Sigmoid colon (tissue), 7 donors: ENCODE data around the gene CSTPP1. TPM values are rescaled to one million over a fixed set of nuclear protein-coding genes. Genes with fewer than 3 reads are reported as not detected.

ENCODE experiments used
- DNase-seq: peaks from one replicate; pipeline ENCODE4 v3.0.0-alpha.2; 2019
- H3K27ac ChIP-seq, 4 donors: fragments of 200-600 bp; sonication (generic); one replicate each; pipeline ENCODE4 v1.5.1; 2016 to 2019; ENCODE audit warnings: mild to moderate bottlenecking in 1 of 4
- H3K27me3 ChIP-seq, 3 donors: fragments of 200-600 bp; sonication (generic); one replicate each; pipeline ENCODE4 v1.5.1; 2019; ENCODE audit warnings: mild to moderate bottlenecking in 1 of 3
- H3K36me3 ChIP-seq, 4 donors: fragments of 200-600 bp; sonication (generic); one replicate each; pipeline ENCODE4 v1.5.1; 2016 to 2019
- H3K4me1 ChIP-seq, 4 donors: fragments of 200-600 bp; sonication (generic); one replicate each; pipeline ENCODE4 v1.5.1; 2017 to 2019
- H3K4me3 ChIP-seq, 4 donors: fragments of 200-600 bp; sonication (generic); one replicate each; pipeline ENCODE4 v1.5.1; 2017 to 2019; ENCODE audit warnings: mild to moderate bottlenecking in 2 of 4, moderate library complexity in 1 of 4
- H3K9me3 ChIP-seq, 4 donors: fragments of 200-600 bp in 3 of 4; sonication (generic) in 3 of 4; one replicate each; pipeline versions ENCODE4 v1.5.1 to v1.6.1; 2013 to 2019
- CTCF ChIP-seq, 4 experiments: fragments of 450-650 bp in 3 of 4; fragments of 200-600 bp in 1 of 4; IDR thresholded peaks; one replicate each; pipeline ENCODE4 v1.5.1; 2016 to 2019; ENCODE audit warnings: antibody characterized with exemption in 4 of 4, mild to moderate bottlenecking in 3 of 4, moderate library complexity in 2 of 4
- EP300 ChIP-seq, 4 donors: sonication (generic); formaldehyde crosslinking; IDR thresholded peaks; one replicate each; pipeline ENCODE4 v1.6.1; 2017; ENCODE audit warnings: antibody characterized with exemption in 4 of 4
- POLR2A ChIP-seq, 2 donors: fragments of 450-650 bp; IDR thresholded peaks; one replicate each; pipeline ENCODE4 v1.6.1; 2016; ENCODE audit warnings: antibody characterized with exemption in 2 of 2, mild to moderate bottlenecking in 2 of 2, moderate library complexity in 2 of 2
- POLR2AphosphoS5 ChIP-seq, 4 donors: sonication (generic); formaldehyde crosslinking; IDR thresholded peaks; one replicate each; pipeline ENCODE4 v1.6.1; 2017; ENCODE audit warnings: antibody characterized with exemption in 4 of 4
- WGBS, 2 donors: extraction: QIAGEN DNeasy Blood & Tissue Kit; methylation state at CpG; one replicate each; pipeline ENCODE4 v1.1.7; 2013; 5-methylcytosine and 5-hydroxymethylcytosine counted together
- intact Hi-C: fragments of 100-400 bp; cut with DNase I; formaldehyde crosslinking; loops from one replicate; pipeline ENCODE4 v1.15.1; 2023
- polyA plus RNA-seq, 3 donors: library from polyadenylated mRNA; stranded (reverse); fragments of 200-250 nt; gene quantifications; one replicate each; pipeline ENCODE4 v1.2.3, GENCODE V29; 2013
- total RNA-seq, 4 donors: library from RNA; depleted of rRNA; stranded (reverse); fragments of >200 nt; gene quantifications; one replicate each; pipeline ENCODE4 v1.1.0, GENCODE V29; 2016
- donor health status: healthy with polysubstance abuse.
- donor health status: Bipolar disorder and iron deficiency.
- donor health status: healthy.

CSTPP1 gene
- total and polyA plus RNA-seq, 7 donors: 12.9 to 29.4 (median 22.8) TPM

- Histone ChIP-seq H3K9me3 (no peaks in the 10 kb centered on the region), H3K27ac (no peak overlapping the region), H3K36me3 (no peaks in the 10 kb centered on the region), H3K27me3 (no peaks in the 10 kb centered on the region), H3K4me1 (peaks cover 0 to 9% (median 1%) of the 10 kb centered on the region in 4 donors), H3K4me3 (no peak overlapping the region)
- 53 to 55% methylated on average over 2 of the region's 2 CpGs for WGBS, 2 donors
- DNase-seq: no peak
- TF ChIP-seq POLR2AphosphoS5 (IDR thresholded peaks at IDR 0.05) (no peak), POLR2A (IDR thresholded peaks at IDR 0.05) (no peak), EP300 (IDR thresholded peaks at IDR 0.05) (no peak), CTCF (IDR thresholded peaks at IDR 0.05) (no peak)
- intact Hi-C loops: no loop called here
Observed at GRCh38 chr11:47060807-47061206, 124.2 kb downstream of the CSTPP1 start.

- TF ChIP-seq CTCF (IDR thresholded peaks at IDR 0.05): no peak
- no peak for TF ChIP-seq POLR2AphosphoS5 (IDR thresholded peaks at IDR 0.05)
- TF ChIP-seq EP300 (IDR thresholded peaks at IDR 0.05): no peak
- TF ChIP-seq POLR2A (IDR thresholded peaks at IDR 0.05): no peak
- DNase-seq: no peak
- Histone ChIP-seq H3K36me3 (no peaks in the 10 kb centered on the region), H3K9me3 (no peaks in the 10 kb centered on the region), H3K4me3 (no peak overlapping the region), H3K27me3 (no peaks in the 10 kb centered on the region), H3K4me1 (peaks cover 0 to 1% (median 0%) of the 10 kb centered on the region in 4 donors), H3K27ac (no peak overlapping the region)
- WGBS, 2 donors: 86 to 92% methylated on average over 3 of the region's 3 CpGs
- intact Hi-C loops: no loop called here
Observed at GRCh38 chr11:47061429-47062178, 125.0 kb downstream of the CSTPP1 start.

GRCh38 chr11:47062736-47063135 is 126.2 kb downstream of the CSTPP1 start:
- Histone ChIP-seq H3K9me3 (no peaks in the 10 kb centered on the region), H3K4me1 (no peaks in the 10 kb centered on the region), H3K36me3 (no peaks in the 10 kb centered on the region), H3K4me3 (no peak overlapping the region), H3K27ac (no peak overlapping the region), H3K27me3 (no peaks in the 10 kb centered on the region)
- no peak for DNase-seq
- TF ChIP-seq POLR2A (IDR thresholded peaks at IDR 0.05) (no peak), CTCF (IDR thresholded peaks at IDR 0.05) (no peak), EP300 (IDR thresholded peaks at IDR 0.05) (no peak), POLR2AphosphoS5 (IDR thresholded peaks at IDR 0.05) (no peak)
- WGBS, 2 donors: 96 to 97% methylated on average over 2 of the region's 2 CpGs
- intact Hi-C loops: no loop called here

GRCh38 chr11:47067401-47067800 is 130.8 kb downstream of the CSTPP1 start:
- Histone ChIP-seq H3K4me1 (peaks cover 0 to 11% (median 10%) of the 10 kb centered on the region in 4 donors), H3K9me3 (no peaks in the 10 kb centered on the region), H3K27me3 (no peaks in the 10 kb centered on the region), H3K4me3 (no peak overlapping the region), H3K27ac (no peak overlapping the region), H3K36me3 (no peaks in the 10 kb centered on the region)
- 94 to 96% methylated on average over 4 of the region's 4 CpGs for WGBS, 2 donors
- TF ChIP-seq POLR2A (IDR thresholded peaks at IDR 0.05): no peak
- TF ChIP-seq EP300 (IDR thresholded peaks at IDR 0.05): no peak
- TF ChIP-seq POLR2AphosphoS5 (IDR thresholded peaks at IDR 0.05): no peak
- TF ChIP-seq CTCF (IDR thresholded peaks at IDR 0.05): no peak
- intact Hi-C loops: no loop called here
- no peak for DNase-seq
